ENCODE measurements around the gene HOMER1. TPM values are rescaled to one million over a fixed set of nuclear protein-coding genes. Genes with fewer than 3 reads are reported as not detected.

HOMER1 gene
- total RNA-seq, 1 donor from 2014 or later, result 20.5 TPM

GRCh38 chr5:79514391-79515105 is 614 bp upstream of the HOMER1 start:
- TF ChIP-seq CTCF (IDR thresholded peaks at IDR 0.05; ENCODE audit: insufficient read depth, low read length, severe bottlenecking), result no peak
- Histone ChIP-seq H3K27me3 (ENCODE audit: control insufficient read depth, insufficient read depth, low read length) (no peaks in the 10 kb centered on the region), H3K36me3 (ENCODE audit: control insufficient read depth, insufficient read depth, low read length) (no peaks in the 10 kb centered on the region), H3K4me3 (ENCODE audit: low read depth, low read length) (peak overlapping the region; percentile 76)
- FAIRE-seq (peak; percentile 68), DNase-seq (ENCODE audit: low read depth) (peak; percentile 95)

- FAIRE-seq (no peak), DNase-seq (ENCODE audit: low read depth) (peak; percentile 17)
- no peak for TF ChIP-seq CTCF (IDR thresholded peaks at IDR 0.05; ENCODE audit: insufficient read depth, low read length, severe bottlenecking)
- no peaks in the 10 kb centered on the region for H3K27me3 ChIP-seq (ENCODE audit: control insufficient read depth, insufficient read depth, low read length)
- H3K4me3 ChIP-seq (ENCODE audit: low read depth, low read length), result peak overlapping the region; percentile 76
- H3K36me3 ChIP-seq (ENCODE audit: control insufficient read depth, insufficient read depth, low read length), result no peaks in the 10 kb centered on the region
These were observed 628 bp downstream of the HOMER1 start for GRCh38 chr5:79513308-79513703.

GRCh38 chr5:79512471-79513307 is 1.2 kb downstream of the HOMER1 start:
- Histone ChIP-seq H3K36me3 (ENCODE audit: control insufficient read depth, insufficient read depth, low read length) (no peaks in the 10 kb centered on the region), H3K4me3 (ENCODE audit: low read depth, low read length) (peak overlapping the region; percentile 76), H3K27me3 (ENCODE audit: control insufficient read depth, insufficient read depth, low read length) (no peaks in the 10 kb centered on the region)
- TF ChIP-seq CTCF (IDR thresholded peaks at IDR 0.05; ENCODE audit: insufficient read depth, low read length, severe bottlenecking), result no peak
- FAIRE-seq (no peak), DNase-seq (ENCODE audit: low read depth) (peak; percentile 31)

- no peaks in the 10 kb centered on the region for H3K36me3 ChIP-seq (ENCODE audit: control insufficient read depth, insufficient read depth, low read length)
- TF ChIP-seq CTCF (IDR thresholded peaks at IDR 0.05; ENCODE audit: insufficient read depth, low read length, severe bottlenecking), result no peak
- no peaks in the 10 kb centered on the region for H3K27me3 ChIP-seq (ENCODE audit: control insufficient read depth, insufficient read depth, low read length)
- FAIRE-seq (no peak), DNase-seq (ENCODE audit: low read depth) (no peak)
- H3K4me3 ChIP-seq (ENCODE audit: low read depth, low read length), result peak overlapping the region; percentile 76
These were observed 1.9 kb downstream of the HOMER1 start for GRCh38 chr5:79512049-79512448.

GRCh38 chr5:79510638-79511037 is 3.3 kb downstream of the HOMER1 start:
- DNase-seq (ENCODE audit: low read depth) (no peak), FAIRE-seq (no peak)
- Histone ChIP-seq H3K4me3 (ENCODE audit: low read depth, low read length) (no peak overlapping the region), H3K36me3 (ENCODE audit: control insufficient read depth, insufficient read depth, low read length) (no peaks in the 10 kb centered on the region), H3K27me3 (ENCODE audit: control insufficient read depth, insufficient read depth, low read length) (no peaks in the 10 kb centered on the region)
- no peak for TF ChIP-seq CTCF (IDR thresholded peaks at IDR 0.05; ENCODE audit: insufficient read depth, low read length, severe bottlenecking)
